HL-60/S4 (cell line): ENCODE results near the gene MITD1.
"Not testable (repeated sequence)": the region's sequence is repeated elsewhere in the genome, so short reads cannot be mapped to it uniquely, and the experiment has no call there.

Experiments used
- in situ Hi-C: fragments of 300-500 bp; cut with MboI; formaldehyde crosslinking; loops from 2 replicates; pipeline ENCODE4 v1.14.3; 2022; ENCODE audit warnings: low sequenced_read_pairs

MITD1 gene

GRCh38 chr2:99154643-99155536, 26.0 kb downstream of the MITD1 start, which contains the start of the genes LIPT1 and TSGA10:
TSS of gene LIPT1 (plus strand) at chr2:99154967. CDS start at chr2:99161958, 6,991 bp downstream.
TSS of gene TSGA10 (minus strand) at chr2:99154942. CDS start at chr2:99109439, 45,503 bp downstream.
- in situ Hi-C loops = no loop called here

- in situ Hi-C loops = no loop called here
These were observed 26.8 kb downstream of the MITD1 start for GRCh38 chr2:99153921-99154604.

- in situ Hi-C loops = no loop called here
These were observed 28.5 kb downstream of the MITD1 start for GRCh38 chr2:99152199-99152895.

GRCh38 chr2:99150706-99151105, 30.2 kb downstream of the MITD1 start:
- in situ Hi-C loops = no loop called here

GRCh38 chr2:99141110-99142108, 39.4 kb downstream of the MITD1 start, which contains the start of gene C2orf15:
TSS of gene C2orf15 (plus strand) at chr2:99141707. CDS start at chr2:99150559, 8,852 bp downstream.
- in situ Hi-C loops = no loop called here

- in situ Hi-C loops = no loop called here
These were observed 40.1 kb downstream of the MITD1 start for GRCh38 chr2:99140860-99141109.

- in situ Hi-C loops = no loop called here
These were observed 40.6 kb downstream of the MITD1 start for GRCh38 chr2:99140056-99140859.

GRCh38 chr2:99139003-99139402, 41.9 kb downstream of the MITD1 start:
- in situ Hi-C loops = no loop called here

- in situ Hi-C loops = not testable (repeated sequence)
These were observed 45.8 kb downstream of the MITD1 start for GRCh38 chr2:99135044-99135556.

GRCh38 chr2:99127981-99128380, 52.9 kb downstream of the MITD1 start:
- in situ Hi-C loops = no loop called here
